ENCODE measurements around the gene OTOF. TPM values are rescaled to one million over a fixed set of nuclear protein-coding genes. Genes with fewer than 3 reads are reported as not detected.

Gene OTOF
- total and polyA plus RNA-seq, 9 of the 15 experiments (the other 6 are each of a cell fraction or from before 2014, with no cell fraction given), result 0.03 to 0.11 (median 0.06) TPM; not detected in 5

GRCh38 chr2:26492749-26493515, 15.0 kb upstream of the OTOF start (continued):
- 0 out of 2 replicates have a peak, but pooled peaks have one; percentile 39 for TF ChIP-seq CREB3 (tag; conservative IDR thresholded peaks at IDR 0.05; ENCODE audit: low read depth)
- TF ChIP-seq NFE2 (IDR thresholded peaks at IDR 0.05; ENCODE audit: low read depth), result peak; percentile 3; the same call in 1 of the 2 replicates
- TF ChIP-seq FOXK2 (conservative IDR thresholded peaks at IDR 0.05 in 1 of 2, IDR thresholded peaks at IDR 0.05 in 1 of 2; ENCODE audit: low read depth in 2 of 2), result no peak
- TF ChIP-seq ETS2 (tag; IDR thresholded peaks at IDR 0.05; ENCODE audit: borderline replicate concordance, poor library complexity, severe bottlenecking), result no peak
- TF ChIP-seq NR2C1 (IDR thresholded peaks at IDR 0.05), result peak; percentile 84
- TF ChIP-seq NR2C1 (tag; IDR thresholded peaks at IDR 0.05), result peak; percentile 83
- no peak for TF ChIP-seq POU5F1 (IDR thresholded peaks at IDR 0.05; ENCODE audit: borderline replicate concordance, low read depth, low read length, partially characterized antibody)
- TF ChIP-seq NR2C2 (CRISPR knock-in tag; IDR thresholded peaks at IDR 0.05), result peak; percentile 86
- peak; percentile 85 for TF ChIP-seq NR2C2 (tag; IDR thresholded peaks at IDR 0.05)
- TF ChIP-seq ATF1 (CRISPR knock-in tag; IDR thresholded peaks at IDR 0.05), result no peak
- no peak for TF ChIP-seq ATF1 (tag; IDR thresholded peaks at IDR 0.05)
- no peak for TF ChIP-seq THRAP3 (IDR thresholded peaks at IDR 0.05; ENCODE audit: borderline replicate concordance)
- no peak for TF ChIP-seq TGIF2 (CRISPR knock-in tag; IDR thresholded peaks at IDR 0.05)
- TF ChIP-seq TEAD4 (IDR thresholded peaks at IDR 0.05; ENCODE audit: low read length), result peak; percentile 69; the same call in 1 of the 2 replicates
- no peak for TF ChIP-seq TEAD4 (CRISPR knock-in tag; IDR thresholded peaks at IDR 0.05; ENCODE audit: borderline replicate concordance)
- TF ChIP-seq MCM5 (IDR thresholded peaks at IDR 0.05; ENCODE audit: low read depth), result no peak
- peak in 1 of 2 experiments; percentile 60; a peak in 1 of 4 replicates for TF ChIP-seq RCOR1 (IDR thresholded peaks at IDR 0.05; ENCODE audit: borderline replicate concordance in 1 of 2, low read depth in 2 of 2, low read length in 2 of 2)
- no peak for TF ChIP-seq CHAMP1 (IDR thresholded peaks at IDR 0.05)
- TF ChIP-seq ZNF140 (CRISPR knock-in tag; IDR thresholded peaks at IDR 0.05), result no peak
- TF ChIP-seq ZBTB9 (CRISPR knock-in tag; IDR thresholded peaks at IDR 0.05), result no peak
- peak; percentile 81 for TF ChIP-seq SPI1 (IDR thresholded peaks at IDR 0.05; ENCODE audit: borderline replicate concordance, low read depth, low read length)
- TF ChIP-seq ZNF766 (CRISPR knock-in tag; conservative IDR thresholded peaks at IDR 0.05), result 0 out of 2 replicates have a peak, but pooled peaks have one; percentile 50
- no peak for TF ChIP-seq TBP (optimal IDR thresholded peaks at IDR 0.05; ENCODE audit: low read depth, low read length)
- no peak for TF ChIP-seq TFAM (CRISPR knock-in tag; conservative IDR thresholded peaks at IDR 0.05)
- peak; percentile 86; the same call in 1 of the 2 replicates for TF ChIP-seq ESRRA (IDR thresholded peaks at IDR 0.05; ENCODE audit: borderline replicate concordance, low read depth)
